ENCODE results near the gene JDP2.
"Not testable (repeated sequence)": the region's sequence is repeated elsewhere in the genome, so short reads cannot be mapped to it uniquely, and the experiment has no call there.

Gene JDP2

GRCh38 chr14:75427482-75428229 is at the start of gene JDP2:
Gene JDP2, plus strand, starts transcription at chr14:75428022. Its CDS starts 9,899 bp downstream, at chr14:75437921.
- DNase-seq: peak; percentile 32

- no peak for DNase-seq
Measured at GRCh38 chr14:75379246-75379929, 48.4 kb upstream of the JDP2 start.

- no peak for DNase-seq
Measured at GRCh38 chr14:75379930-75380270, 47.9 kb upstream of the JDP2 start.

GRCh38 chr14:75380656-75381055 is 47.2 kb upstream of the JDP2 start:
- no peak for DNase-seq

- no peak for DNase-seq
Measured at GRCh38 chr14:75381642-75382041, 46.2 kb upstream of the JDP2 start.

- not testable (repeated sequence) for DNase-seq
Measured at GRCh38 chr14:75383219-75383618, 44.6 kb upstream of the JDP2 start.

- no peak for DNase-seq
Measured at GRCh38 chr14:75383721-75384120, 44.1 kb upstream of the JDP2 start.

- no peak for DNase-seq
Measured at GRCh38 chr14:75389679-75390078, 38.1 kb upstream of the JDP2 start.

GRCh38 chr14:75390183-75390582 is 37.6 kb upstream of the JDP2 start:
- no peak for DNase-seq

GRCh38 chr14:75391953-75392352 is 35.9 kb upstream of the JDP2 start:
- DNase-seq: no peak

- no peak for DNase-seq
Measured at GRCh38 chr14:75392686-75393641, 34.9 kb upstream of the JDP2 start.

- no peak for DNase-seq
Measured at GRCh38 chr14:75393794-75394193, 34.0 kb upstream of the JDP2 start.

GRCh38 chr14:75395862-75396261 is 32.0 kb upstream of the JDP2 start:
- DNase-seq: no peak

- DNase-seq: no peak
Measured at GRCh38 chr14:75399321-75399720, 28.5 kb upstream of the JDP2 start.

GRCh38 chr14:75399843-75400775 is 27.7 kb upstream of the JDP2 start:
- no peak for DNase-seq

- DNase-seq: no peak
Measured at GRCh38 chr14:75401361-75401760, 26.5 kb upstream of the JDP2 start.

- no peak for DNase-seq
Measured at GRCh38 chr14:75402867-75403413, 24.9 kb upstream of the JDP2 start.

GRCh38 chr14:75404847-75405246 is 23.0 kb upstream of the JDP2 start:
- no peak for DNase-seq

GRCh38 chr14:75406102-75406501 is 21.7 kb upstream of the JDP2 start:
- no peak for DNase-seq

GRCh38 chr14:75406856-75407255 is 21.0 kb upstream of the JDP2 start:
- DNase-seq: no peak

GRCh38 chr14:75409316-75410205 is 18.3 kb upstream of the JDP2 start:
- no peak for DNase-seq
